Colonic mucosa (tissue), 4 donors: Measurements from ENCODE around the gene ISYNA1. TPM values are rescaled to one million over a fixed set of nuclear protein-coding genes. Genes with fewer than 3 reads are reported as not detected.

Experiments used
- DNase-seq: peaks from one replicate; pipeline ENCODE4 v3.0.0-alpha.2; 2020
- H3K27ac ChIP-seq: fragments of 200-600 bp; one replicate; pipeline ENCODE4 v1.8.0; 2021
- H3K27me3 ChIP-seq: fragments of 200-600 bp; one replicate; pipeline ENCODE4 v1.8.0; 2021
- H3K36me3 ChIP-seq: fragments of 200-600 bp; one replicate; pipeline ENCODE4 v1.8.0; 2021
- H3K4me1 ChIP-seq: fragments of 200-600 bp; one replicate; pipeline ENCODE4 v1.8.0; 2021; ENCODE audit warnings: mild to moderate bottlenecking
- H3K4me3 ChIP-seq: fragments of 200-600 bp; one replicate; pipeline ENCODE4 v1.8.0; 2021
- H3K9ac ChIP-seq, 2 donors: one replicate each; pipeline ENCODE4 v1.7.0; 2013; ENCODE audit warnings: control low read depth in 2 of 2, low read depth in 2 of 2, low read length in 2 of 2
- H3K9me3 ChIP-seq: fragments of 200-600 bp; one replicate; pipeline ENCODE4 v1.8.0; 2021
- CTCF ChIP-seq: fragments of 200-600 bp; IDR thresholded peaks from one replicate; pipeline ENCODE4 v1.8.0; 2022; ENCODE audit warnings: antibody characterized with exemption, mild to moderate bottlenecking
- intact Hi-C: fragments of 100-400 bp; cut with DNase I; formaldehyde crosslinking; loops from one replicate; pipeline ENCODE4 v1.14.1; 2022
- total RNA-seq, 2 donors: library from RNA; stranded (reverse); fragmentation: NEBNext Ultra II Directional in 1 of 2; extraction: Animal tissue kit (Norgen Biotek cat#: 25700) in 1 of 2; gene quantifications; one replicate each; pipeline ENCODE4 v1.2.1, GENCODE V29; 2021
- donor health status: healthy.
- donor health status: DM: no; HTN: no; CAD: no.
- donor health status: DM: no; HTN: no; CAD: no.

ISYNA1 gene
- total RNA-seq, 2 donors from 2014 or later: 17.7 to 25.7 TPM

GRCh38 chr19:18424890-18425514 is 12.9 kb downstream of the ISYNA1 start:
- peaks cover 17% of the 10 kb centered on the region for H3K4me1 ChIP-seq
- H3K9ac ChIP-seq: no peak overlapping the region
- no peak overlapping the region for H3K27ac ChIP-seq
- TF ChIP-seq CTCF: no peak
- DNase-seq: no peak
- H3K27me3 ChIP-seq: no peaks in the 10 kb centered on the region
- no peak overlapping the region for H3K4me3 ChIP-seq
- H3K9me3 ChIP-seq: no peaks in the 10 kb centered on the region
- no peaks in the 10 kb centered on the region for H3K36me3 ChIP-seq
- intact Hi-C loops: no loop called here

- TF ChIP-seq CTCF: no peak
- Histone ChIP-seq H3K4me1 (peaks cover 15% of the 10 kb centered on the region), H3K9ac (no peak overlapping the region), H3K4me3 (no peak overlapping the region), H3K27ac (no peak overlapping the region), H3K9me3 (no peaks in the 10 kb centered on the region), H3K27me3 (no peaks in the 10 kb centered on the region), H3K36me3 (no peaks in the 10 kb centered on the region)
- DNase-seq: no peak
- intact Hi-C loops: no loop called here
Measured at GRCh38 chr19:18424122-18424889, 13.6 kb downstream of the ISYNA1 start.

- DNase-seq: no peak
- Histone ChIP-seq H3K4me1 (peaks cover 15% of the 10 kb centered on the region), H3K27me3 (no peaks in the 10 kb centered on the region), H3K9ac (peak overlapping the region; percentile 21 to 24), H3K9me3 (no peaks in the 10 kb centered on the region), H3K4me3 (no peak overlapping the region), H3K27ac (no peak overlapping the region), H3K36me3 (no peaks in the 10 kb centered on the region)
- no peak for TF ChIP-seq CTCF
- intact Hi-C loops: no loop called here
Measured at GRCh38 chr19:18423258-18424020, 14.5 kb downstream of the ISYNA1 start.

GRCh38 chr19:18422530-18423191 is 15.3 kb downstream of the ISYNA1 start:
- no peak overlapping the region for H3K4me3 ChIP-seq
- TF ChIP-seq CTCF: no peak
- H3K27ac ChIP-seq: no peak overlapping the region
- no peak for DNase-seq
- H3K4me1 ChIP-seq: peaks cover 23% of the 10 kb centered on the region
- H3K9ac ChIP-seq: peak overlapping the region in 1 of 2 donors; percentile 19
- H3K27me3 ChIP-seq: peaks cover 6% of the 10 kb centered on the region
- intact Hi-C loops: no loop called here
- H3K36me3 ChIP-seq: no peaks in the 10 kb centered on the region
- no peaks in the 10 kb centered on the region for H3K9me3 ChIP-seq

- Histone ChIP-seq H3K4me1 (peaks cover 28% of the 10 kb centered on the region), H3K27ac (no peak overlapping the region), H3K27me3 (peaks cover 13% of the 10 kb centered on the region), H3K9ac (peak overlapping the region in 1 of 2 donors; percentile 57), H3K36me3 (no peaks in the 10 kb centered on the region), H3K9me3 (no peaks in the 10 kb centered on the region), H3K4me3 (no peak overlapping the region)
- intact Hi-C loops: no loop called here
- no peak for DNase-seq
- no peak for TF ChIP-seq CTCF
Measured at GRCh38 chr19:18421371-18421959, 16.5 kb downstream of the ISYNA1 start.
